EH (cell line): Measurements from ENCODE around the gene FRAT2.
A peak's percentile ranks its signal among the peaks of the same experiment; 100 is the strongest.
"Not testable (repeated sequence)": the region's sequence is repeated elsewhere in the genome, so short reads cannot be mapped to it uniquely, and the experiment has no call there.

Experiments used
- DNase-seq: peaks from one replicate; pipeline ENCODE4 v3.0.0-alpha.2; 2015; ENCODE audit warnings: low read depth

Gene FRAT2

GRCh38 chr10:97356318-97356914, 21.9 kb upstream of the FRAT2 start:
- peak; percentile 37 for DNase-seq

GRCh38 chr10:97355571-97355975, 21.0 kb upstream of the FRAT2 start:
- peak; percentile 26 for DNase-seq

- no peak for DNase-seq
Measured at GRCh38 chr10:97353945-97354344, 19.4 kb upstream of the FRAT2 start.

GRCh38 chr10:97349752-97350513, 15.4 kb upstream of the FRAT2 start:
- DNase-seq: no peak

- DNase-seq: no peak
Measured at GRCh38 chr10:97347317-97347716, 12.8 kb upstream of the FRAT2 start.

- DNase-seq: not testable (repeated sequence)
Measured at GRCh38 chr10:97343664-97344063, 9.1 kb upstream of the FRAT2 start.

- no peak for DNase-seq
Measured at GRCh38 chr10:97341416-97341815, 6.9 kb upstream of the FRAT2 start.

- no peak for DNase-seq
Measured at GRCh38 chr10:97338041-97338440, 3.5 kb upstream of the FRAT2 start.

- DNase-seq: no peak
Measured at GRCh38 chr10:97336942-97337831, 2.7 kb upstream of the FRAT2 start.

GRCh38 chr10:97336446-97336845, 1.9 kb upstream of the FRAT2 start:
- DNase-seq: no peak

GRCh38 chr10:97336006-97336405, 1.5 kb upstream of the FRAT2 start:
- no peak for DNase-seq

- DNase-seq: no peak
Measured at GRCh38 chr10:97335188-97335619, 675 bp upstream of the FRAT2 start.

- peak; percentile 62 for DNase-seq
Measured at GRCh38 chr10:97333601-97334369, 744 bp downstream of the FRAT2 start.

- DNase-seq: peak; percentile 48
Measured at GRCh38 chr10:97333351-97333600, 1.3 kb downstream of the FRAT2 start.

- peak; percentile 88 for DNase-seq
Measured at GRCh38 chr10:97332591-97333350, 1.8 kb downstream of the FRAT2 start.

- DNase-seq: no peak
Measured at GRCh38 chr10:97331153-97331703, 3.3 kb downstream of the FRAT2 start.

- no peak for DNase-seq
Measured at GRCh38 chr10:97329766-97330165, 4.8 kb downstream of the FRAT2 start.

- DNase-seq: no peak
Measured at GRCh38 chr10:97328646-97329453, 5.7 kb downstream of the FRAT2 start.

- DNase-seq: no peak
Measured at GRCh38 chr10:97327348-97328294, 6.9 kb downstream of the FRAT2 start.
